COR-L47 (cell line): ENCODE data around the gene THOC6.

Source experiments
- DNase-seq: peaks from one replicate; lab custom pipeline; 2025; lab: John Stamatoyannopoulos, UW

THOC6 gene

GRCh38 chr16:2991566-2992261 is 32.1 kb upstream of the THOC6 start:
- DNase-seq = no peak

- DNase-seq = no peak
Observed at GRCh38 chr16:2992383-2993081, 31.3 kb upstream of the THOC6 start.

GRCh38 chr16:2996298-2996697 is 27.5 kb upstream of the THOC6 start:
- DNase-seq = no peak

DNA sequence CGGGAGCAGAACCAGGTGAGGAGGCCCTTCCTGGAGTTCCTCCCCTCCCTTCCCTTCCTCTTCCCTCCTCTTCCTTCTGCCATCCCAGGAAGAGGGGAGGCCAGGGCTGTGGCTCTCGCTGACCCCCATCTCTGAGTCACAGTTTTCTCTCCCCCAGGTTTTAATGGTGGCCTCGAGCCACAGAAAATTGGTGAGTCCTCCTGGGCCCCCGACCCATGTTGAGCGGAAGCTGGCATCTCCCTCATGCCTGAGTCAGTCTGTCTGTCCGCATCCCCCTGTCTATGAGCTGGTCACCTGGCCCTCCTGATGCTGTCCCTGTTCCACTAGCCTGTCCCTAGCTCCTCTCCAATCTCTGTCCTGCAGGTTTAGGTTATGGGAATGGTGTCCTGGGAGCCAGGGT is 23.9 kb upstream of the THOC6 start:
- DNase-seq = no peak

DNA sequence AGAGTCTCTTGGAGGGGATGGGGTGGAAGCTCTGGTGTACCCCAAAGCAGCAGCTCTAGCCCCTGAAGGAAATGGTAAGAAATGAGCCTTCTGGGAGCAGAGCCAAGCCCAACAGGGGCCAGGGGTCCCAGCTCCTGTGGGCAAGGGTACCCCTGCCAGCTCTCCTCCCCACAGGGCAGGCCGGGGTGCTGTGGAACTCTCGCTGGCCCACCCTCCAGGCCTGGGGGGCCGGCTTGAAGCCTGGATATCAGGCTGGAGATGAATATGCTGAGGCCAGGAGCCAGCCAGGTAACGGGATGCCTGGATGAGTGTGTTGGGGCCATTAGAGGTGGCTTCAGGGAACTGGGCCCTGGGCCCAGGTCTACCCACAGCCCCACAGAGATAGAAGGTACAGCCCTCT is 23.3 kb upstream of the THOC6 start:
- no peak for DNase-seq

GRCh38 chr16:3001316-3001715 is 22.5 kb upstream of the THOC6 start:
- DNase-seq = no peak

GRCh38 chr16:3003582-3004270 is 20.1 kb upstream of the THOC6 start:
- DNase-seq = peak; percentile 99

DNA sequence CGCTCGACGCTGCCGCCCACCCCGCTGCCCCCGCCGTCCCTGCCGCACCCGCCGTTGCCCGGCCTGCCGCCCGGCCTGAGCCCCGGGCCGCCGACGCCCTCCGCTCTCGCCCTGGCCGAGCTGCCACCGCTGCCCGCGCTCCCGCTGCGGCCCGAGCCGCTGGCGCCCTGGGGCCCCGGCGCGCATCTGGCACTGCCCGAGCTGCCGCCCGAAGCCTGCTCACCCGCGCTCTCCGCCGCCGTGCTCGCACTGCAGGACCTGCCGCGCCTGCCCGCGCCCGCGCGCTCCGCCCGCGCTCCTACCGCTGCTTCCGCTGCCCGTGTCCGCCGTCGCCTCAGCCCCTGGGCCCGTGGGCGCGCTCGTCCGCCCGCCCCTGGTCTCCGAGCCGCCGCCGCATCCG is 19.5 kb upstream of the THOC6 start:
- no peak for DNase-seq

DNA sequence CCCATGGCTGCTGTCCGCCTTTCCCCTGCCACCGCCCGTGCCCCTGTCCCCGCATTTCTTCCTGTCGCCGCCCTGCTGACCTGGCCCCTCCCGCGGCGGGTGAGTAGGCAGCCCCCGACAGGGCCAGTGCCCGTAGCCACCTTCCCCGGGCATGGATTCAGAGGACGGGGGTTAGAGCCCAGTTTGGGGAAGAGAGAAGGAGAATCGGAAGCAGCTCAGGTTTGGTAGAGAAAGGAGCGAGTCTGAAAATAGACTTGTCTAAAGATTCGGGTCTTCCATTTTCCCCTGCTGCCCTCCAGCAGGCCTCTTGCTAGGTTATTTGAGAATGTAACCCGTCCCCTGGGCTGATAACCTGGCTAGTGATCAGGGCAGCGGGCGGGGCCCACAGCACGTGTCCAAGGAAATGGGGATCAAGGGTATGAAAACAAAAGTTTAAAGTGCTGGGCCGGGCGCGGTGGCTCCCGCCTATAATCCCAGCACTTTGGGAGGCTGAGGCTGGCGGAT is 19.0 kb upstream of the THOC6 start:
- DNase-seq = no peak

DNA sequence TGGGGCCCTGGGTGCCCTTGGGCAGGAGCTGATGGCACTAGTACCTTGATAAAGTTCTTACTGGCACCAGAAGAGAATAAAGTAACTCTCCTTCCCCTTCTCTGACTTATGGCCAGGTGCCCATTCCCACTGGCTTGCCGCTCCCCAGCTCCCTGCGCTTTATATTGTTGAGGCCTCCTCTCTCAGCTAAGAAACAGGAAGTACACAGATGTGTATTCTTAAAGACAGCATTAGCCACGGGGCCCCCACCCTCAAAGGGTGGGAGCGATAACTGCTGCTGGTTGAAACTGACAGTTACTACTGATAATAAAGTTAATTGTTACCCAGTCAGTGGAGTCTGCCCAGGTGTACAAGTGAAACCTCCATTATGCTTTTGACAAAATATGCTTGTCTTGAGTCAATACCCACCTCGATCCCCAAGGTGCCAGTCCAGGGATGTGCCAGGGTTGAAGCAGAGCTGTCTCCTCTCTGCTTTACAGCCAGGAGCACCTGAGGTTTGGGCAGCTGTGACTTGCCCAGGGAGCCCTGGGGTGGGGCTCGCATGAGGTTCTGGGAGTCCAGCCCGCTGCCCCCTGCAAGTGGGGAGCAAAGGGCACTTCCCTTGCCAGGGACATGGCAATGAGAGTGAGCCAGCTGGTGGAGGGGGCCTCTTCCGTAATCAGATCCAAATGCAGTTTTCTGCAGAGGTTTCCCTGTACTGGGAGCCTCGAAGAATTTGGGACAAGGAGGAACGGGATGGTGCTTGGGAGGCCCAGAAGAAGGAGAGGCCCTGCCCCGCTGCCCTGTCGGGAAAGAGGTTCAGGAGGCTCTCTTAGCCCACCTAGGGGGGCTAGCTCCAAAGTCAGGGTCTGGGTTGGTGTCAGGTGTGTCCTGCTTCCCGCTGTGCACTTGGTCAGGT is 16.5 kb upstream of the THOC6 start:
- no peak for DNase-seq

DNA sequence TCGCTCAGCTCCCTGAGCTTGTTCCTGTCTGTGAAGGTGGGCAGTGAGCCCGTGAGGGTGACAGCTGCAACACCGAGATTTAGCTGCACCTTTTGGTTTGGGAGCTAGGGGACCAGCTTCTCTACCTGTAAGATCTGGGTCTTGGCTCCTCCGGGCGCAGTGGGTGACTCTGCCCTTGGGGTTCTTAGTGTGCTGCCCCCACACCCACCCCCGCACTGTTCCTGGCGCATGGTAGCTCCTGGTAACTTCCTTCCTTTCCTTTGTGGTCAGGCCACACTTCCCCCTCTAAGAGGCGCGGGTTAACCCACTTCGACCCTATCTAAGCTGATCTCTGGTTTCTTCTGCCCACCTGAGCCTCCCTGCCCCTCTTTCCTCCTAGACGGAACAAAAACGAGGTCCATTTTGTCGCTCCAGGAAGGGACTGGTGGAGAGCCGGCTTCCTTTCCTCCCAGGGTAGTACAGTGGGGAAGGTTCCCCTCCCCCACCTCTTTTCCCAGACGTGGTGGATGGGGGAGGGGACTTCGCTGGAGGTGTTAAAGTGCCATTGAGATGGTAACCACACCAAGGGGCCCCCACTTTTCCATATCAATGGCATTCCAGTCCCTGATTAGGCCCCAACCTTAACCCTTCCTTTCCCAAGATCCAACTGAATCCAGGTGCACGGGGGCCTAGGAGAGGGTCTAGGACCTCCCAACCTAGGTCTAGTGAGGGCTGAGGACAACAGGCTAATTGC is 15.7 kb upstream of the THOC6 start:
- DNase-seq = no peak

- DNase-seq = no peak
Observed at GRCh38 chr16:3008690-3009037, 15.2 kb upstream of the THOC6 start.

- DNase-seq = no peak
Observed at GRCh38 chr16:3009568-3010390, 14.1 kb upstream of the THOC6 start.

DNA sequence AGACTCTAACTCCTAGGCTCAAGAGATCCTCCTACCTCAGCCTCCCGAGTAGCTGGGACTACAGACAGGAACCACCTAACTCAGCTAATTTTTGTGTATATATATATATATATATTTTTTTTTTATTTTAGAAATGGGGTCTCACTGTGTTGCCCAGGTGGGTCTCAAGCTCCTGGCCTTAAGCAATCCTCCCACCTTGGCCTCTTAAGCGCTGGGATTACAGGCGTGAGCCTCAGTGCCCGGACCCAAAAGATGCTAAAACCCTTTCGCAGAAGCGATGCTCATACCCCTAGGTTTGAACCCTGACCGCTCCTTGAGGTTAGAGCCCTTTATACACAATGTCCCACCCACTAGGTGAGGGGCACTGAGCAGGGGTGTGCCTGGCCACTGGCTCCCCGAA is 13.3 kb upstream of the THOC6 start:
- no peak for DNase-seq

DNA sequence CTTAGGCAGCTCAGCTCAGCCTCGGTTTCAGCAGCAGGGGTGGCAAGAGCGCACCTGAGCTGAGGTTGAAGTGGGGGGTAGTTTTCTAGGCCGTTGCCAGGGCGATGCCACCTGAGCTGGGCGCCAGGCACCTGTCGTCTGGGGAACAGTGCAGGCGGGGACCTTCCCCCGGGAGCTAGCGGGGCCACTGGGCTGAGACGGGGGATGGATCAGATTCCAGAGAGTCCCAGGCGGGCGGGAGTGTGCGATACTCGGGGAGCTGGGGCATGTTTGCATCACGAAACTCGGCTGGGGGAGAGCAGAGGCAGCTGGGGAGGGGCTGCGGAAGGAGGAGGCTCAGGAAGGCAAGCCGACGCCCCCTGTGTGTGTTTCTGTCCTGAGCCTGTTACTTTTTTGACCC is 11.6 kb upstream of the THOC6 start:
- DNase-seq = peak; percentile 85

- peak; percentile 84 for DNase-seq
Observed at GRCh38 chr16:3012828-3013420, 10.9 kb upstream of the THOC6 start, which contains the start of gene CLDN9. Gene CLDN9 (plus strand): TSS chr16:3012923. CDS start chr16:3013363, 440 bp downstream.

DNA sequence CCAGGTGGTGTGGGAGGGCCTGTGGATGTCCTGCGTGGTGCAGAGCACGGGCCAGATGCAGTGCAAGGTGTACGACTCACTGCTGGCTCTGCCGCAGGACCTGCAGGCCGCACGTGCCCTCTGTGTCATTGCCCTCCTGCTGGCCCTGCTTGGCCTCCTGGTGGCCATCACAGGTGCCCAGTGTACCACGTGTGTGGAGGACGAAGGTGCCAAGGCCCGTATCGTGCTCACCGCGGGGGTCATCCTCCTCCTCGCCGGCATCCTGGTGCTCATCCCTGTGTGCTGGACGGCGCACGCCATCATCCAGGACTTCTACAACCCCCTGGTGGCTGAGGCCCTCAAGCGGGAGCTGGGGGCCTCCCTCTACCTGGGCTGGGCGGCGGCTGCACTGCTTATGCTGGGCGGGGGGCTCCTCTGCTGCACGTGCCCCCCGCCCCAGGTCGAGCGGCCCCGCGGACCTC is 10.3 kb upstream of the THOC6 start:
- no peak for DNase-seq

DNA sequence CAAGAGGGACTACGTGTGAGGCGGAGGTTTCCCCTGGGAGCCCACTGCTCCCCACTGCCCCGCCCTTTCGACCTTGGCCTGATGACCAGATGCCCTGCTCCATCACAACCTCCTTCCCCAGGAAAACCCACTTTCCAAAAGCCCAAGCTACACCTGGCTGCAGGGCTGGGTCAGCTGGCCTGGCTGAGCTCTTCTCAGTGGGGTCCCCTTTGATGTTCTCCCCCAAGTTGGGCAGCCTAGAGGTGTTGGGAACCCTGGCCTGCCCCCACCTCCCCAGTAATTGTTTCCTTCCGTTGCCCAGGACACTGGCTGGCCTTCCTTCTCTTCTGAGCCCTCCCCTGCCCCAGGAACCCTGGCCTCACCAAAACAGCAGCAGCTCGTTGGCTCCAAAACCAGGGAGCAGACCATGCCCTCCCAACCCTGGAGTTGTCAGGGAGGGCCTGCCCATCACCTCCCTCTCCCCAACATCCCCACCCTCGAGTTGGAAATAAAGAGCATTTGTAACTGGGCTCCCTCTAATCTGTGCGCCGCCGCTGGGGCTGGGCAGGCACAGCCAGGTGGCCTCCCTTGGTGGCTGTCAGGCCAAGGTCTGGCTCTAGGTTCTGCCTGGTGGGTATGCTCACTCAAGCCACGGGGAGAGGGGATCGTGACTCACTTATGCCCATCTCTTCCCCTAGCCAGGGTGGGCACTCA is 9.7 kb upstream of the THOC6 start:
- no peak for DNase-seq

DNA sequence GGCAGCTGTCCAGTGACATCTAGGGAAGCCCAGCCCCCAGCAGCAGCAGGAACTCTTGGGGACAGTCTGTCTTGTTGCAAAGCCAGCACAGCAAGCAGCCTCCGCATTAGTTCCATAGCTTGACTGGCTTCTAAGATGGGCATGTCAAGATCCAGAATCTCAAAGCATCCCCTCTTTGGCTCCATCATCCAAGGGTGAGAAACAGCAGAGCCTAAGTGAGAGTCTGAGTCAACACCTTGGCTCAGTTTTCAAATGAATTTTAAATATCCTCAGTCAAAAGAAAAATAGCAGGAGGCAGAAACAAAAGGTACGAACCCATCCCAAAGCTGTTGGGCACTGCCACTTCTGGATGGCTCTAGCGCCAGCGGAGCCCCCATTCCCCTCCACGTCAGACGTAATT is 8.9 kb upstream of the THOC6 start:
- DNase-seq = no peak
